Measurements from ENCODE around the gene TCERG1L.

Gene TCERG1L

GRCh38 chr10:131314799-131315198 is 3.3 kb upstream of the TCERG1L start:
- FAIRE-seq = no peak

- FAIRE-seq = no peak
Measured at GRCh38 chr10:131314148-131314547, 2.6 kb upstream of the TCERG1L start.

GRCh38 chr10:131313377-131313776 is 1.9 kb upstream of the TCERG1L start:
- no peak for FAIRE-seq

- FAIRE-seq = no peak
Measured at GRCh38 chr10:131312478-131312836, 936 bp upstream of the TCERG1L start.

- FAIRE-seq = no peak
Measured at GRCh38 chr10:131311402-131311660, 190 bp downstream of the TCERG1L start.

- FAIRE-seq = no peak
Measured at GRCh38 chr10:131310551-131311401, 745 bp downstream of the TCERG1L start.

- FAIRE-seq = no peak
Measured at GRCh38 chr10:131310142-131310541, 1.4 kb downstream of the TCERG1L start.

- no peak for FAIRE-seq
Measured at GRCh38 chr10:131300508-131300907, 11.0 kb downstream of the TCERG1L start.

- no peak for FAIRE-seq
Measured at GRCh38 chr10:131290781-131291180, 20.7 kb downstream of the TCERG1L start.

GRCh38 chr10:131288648-131289047 is 22.9 kb downstream of the TCERG1L start:
- FAIRE-seq = no peak

- FAIRE-seq = no peak
Measured at GRCh38 chr10:131282961-131283360, 28.6 kb downstream of the TCERG1L start.

GRCh38 chr10:131280101-131280500 is 31.4 kb downstream of the TCERG1L start:
- no peak for FAIRE-seq

GRCh38 chr10:131279516-131279915 is 32.0 kb downstream of the TCERG1L start:
- FAIRE-seq = no peak

- no peak for FAIRE-seq
Measured at GRCh38 chr10:131277969-131278368, 33.6 kb downstream of the TCERG1L start.

- no peak for FAIRE-seq
Measured at GRCh38 chr10:131277278-131277677, 34.2 kb downstream of the TCERG1L start.

GRCh38 chr10:131275691-131276090 is 35.8 kb downstream of the TCERG1L start:
- no peak for FAIRE-seq

GRCh38 chr10:131274883-131275282 is 36.6 kb downstream of the TCERG1L start:
- no peak for FAIRE-seq

GRCh38 chr10:131274133-131274880 is 37.2 kb downstream of the TCERG1L start:
- no peak for FAIRE-seq

- no peak for FAIRE-seq
Measured at GRCh38 chr10:131273476-131273875, 38.0 kb downstream of the TCERG1L start.

- FAIRE-seq = no peak
Measured at GRCh38 chr10:131272897-131273451, 38.5 kb downstream of the TCERG1L start.

GRCh38 chr10:131271966-131272365 is 39.6 kb downstream of the TCERG1L start:
- no peak for FAIRE-seq

- FAIRE-seq = no peak
Measured at GRCh38 chr10:131271195-131271880, 40.2 kb downstream of the TCERG1L start.

GRCh38 chr10:131270461-131271190 is 40.9 kb downstream of the TCERG1L start:
- no peak for FAIRE-seq
